Stimulated activated CD4-positive, alpha-beta T cell treated with anti-CD3 and anti-CD28 coated beads, TNF-alpha, amount 100 ng/mL, for 1 hour (primary cell): ENCODE results near the gene MAST2.
"Not testable (repeated sequence)": the region's sequence is repeated elsewhere in the genome, so short reads cannot be mapped to it uniquely, and the experiment has no call there.

ENCODE experiments used
- DNase-seq, 3 donors: peaks; one replicate each; pipeline ENCODE4 v3.0.0-alpha.2; 2020; ENCODE audit warnings: low read depth in 3 of 3, low spot score in 1 of 3

The MAST2 gene

DNA sequence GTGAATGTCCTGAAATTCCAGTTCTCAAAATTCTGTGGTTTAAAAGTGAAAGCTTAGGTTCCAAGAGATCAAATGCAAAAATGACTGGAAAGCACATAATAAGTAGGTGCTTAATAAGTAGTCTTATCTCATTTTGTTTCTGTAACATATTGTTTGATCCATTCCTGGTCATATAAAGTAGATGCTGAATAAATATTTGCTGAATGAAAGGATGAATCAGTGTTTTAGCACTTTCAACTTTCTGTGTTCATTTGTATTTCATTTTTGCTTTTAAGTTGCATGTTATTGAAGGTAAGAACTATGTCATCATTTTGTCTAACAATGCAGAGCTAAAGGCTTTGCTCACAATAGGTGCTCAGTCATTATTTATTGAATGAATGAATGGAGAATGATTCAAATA, 6.3 kb downstream of the MAST2 start:
- no peak for DNase-seq

DNA sequence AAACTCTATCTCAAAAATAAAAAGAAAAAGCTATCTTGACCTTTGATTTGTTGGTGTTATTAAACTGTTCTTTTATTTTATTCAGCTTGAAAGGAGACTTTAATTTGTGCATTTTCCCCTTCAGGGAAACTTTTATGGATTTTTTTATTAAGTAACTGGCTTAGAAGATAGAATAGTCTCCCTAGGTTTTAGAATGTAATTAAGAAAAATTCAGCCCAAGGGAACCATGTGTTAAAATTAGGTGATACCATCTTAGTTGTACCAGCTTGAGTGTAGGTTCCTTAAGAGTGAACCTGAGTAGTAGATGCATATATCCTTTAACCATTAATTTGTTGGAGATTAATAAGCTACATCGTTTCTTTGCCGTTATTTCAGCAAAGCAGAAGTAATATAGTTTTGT, 11.4 kb downstream of the MAST2 start:
- DNase-seq, result no peak

DNA sequence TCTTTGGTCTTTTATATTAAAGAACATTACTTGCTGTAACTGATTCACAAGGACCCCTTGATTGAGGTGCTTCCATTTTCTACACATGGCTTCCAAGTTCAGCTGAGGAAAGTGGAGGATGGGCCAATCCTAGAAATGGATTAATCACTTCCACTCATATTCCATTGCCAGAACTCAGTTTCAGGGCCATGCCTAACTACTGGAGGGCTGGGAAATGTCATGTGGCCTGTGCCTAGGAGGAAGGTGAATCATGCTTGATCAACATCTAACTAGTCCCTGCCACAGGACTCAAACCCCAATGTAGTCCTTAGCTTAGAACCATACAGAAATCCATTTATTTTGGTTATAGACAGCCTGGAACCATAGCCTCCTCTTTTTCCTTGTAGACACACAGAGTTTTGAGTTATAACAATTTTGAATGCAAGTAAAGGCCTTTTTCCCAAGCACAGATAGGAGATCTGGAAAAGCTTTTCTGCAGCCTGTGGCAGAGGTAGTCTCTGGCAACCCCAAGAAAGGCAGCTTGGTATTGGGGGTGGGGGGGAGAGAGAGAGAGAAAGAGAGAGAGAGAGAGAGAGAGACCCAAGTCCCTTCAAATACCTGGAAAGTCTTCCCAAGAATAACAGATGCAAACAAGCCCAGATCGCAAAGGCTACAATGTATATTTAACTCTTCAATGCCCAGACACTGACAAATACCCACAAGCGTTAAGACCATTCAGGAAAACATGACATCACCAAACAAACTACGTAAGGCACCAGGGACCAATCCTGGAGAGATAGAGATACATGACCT, 12.5 kb downstream of the MAST2 start:
- no peak for DNase-seq

DNA sequence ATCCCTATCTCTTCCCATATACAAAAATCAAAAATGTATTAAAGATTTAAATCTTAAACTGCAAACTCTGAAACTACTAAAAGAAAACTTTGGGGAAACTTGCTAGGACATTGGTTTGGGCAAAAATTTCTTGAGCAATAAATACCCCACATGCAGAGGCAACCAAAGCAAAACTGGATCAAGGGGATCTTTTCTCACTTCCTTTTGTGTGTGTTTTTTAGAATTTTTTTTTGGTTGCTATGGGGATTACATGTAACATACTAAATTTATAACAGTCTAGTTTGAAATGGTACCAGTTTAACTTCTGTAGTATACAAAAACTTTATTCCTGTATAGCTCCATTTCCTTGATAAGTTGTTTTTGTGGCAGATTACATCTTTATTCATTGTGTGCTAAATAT, 16.8 kb downstream of the MAST2 start:
- no peak for DNase-seq

DNA sequence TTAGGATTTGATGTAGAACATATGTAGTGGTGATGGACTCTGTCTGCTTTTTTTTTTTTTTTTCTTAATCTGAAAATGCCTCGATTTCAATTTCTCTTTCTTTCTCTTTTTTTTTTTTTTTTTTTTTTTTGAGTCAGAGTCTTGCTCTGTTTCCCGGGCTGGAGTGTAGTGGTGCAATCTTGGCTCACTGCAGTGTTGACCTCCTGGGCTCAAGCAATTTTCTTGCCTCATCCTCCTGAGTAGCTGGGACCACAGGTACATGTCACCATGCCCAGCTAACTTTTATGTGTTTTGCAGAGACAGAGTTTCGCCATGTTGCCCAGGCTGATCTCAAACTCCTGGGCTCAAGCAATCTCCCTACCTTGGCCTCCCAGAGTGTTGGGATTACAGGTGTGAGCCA, 17.4 kb downstream of the MAST2 start:
- DNase-seq, result no peak

DNA sequence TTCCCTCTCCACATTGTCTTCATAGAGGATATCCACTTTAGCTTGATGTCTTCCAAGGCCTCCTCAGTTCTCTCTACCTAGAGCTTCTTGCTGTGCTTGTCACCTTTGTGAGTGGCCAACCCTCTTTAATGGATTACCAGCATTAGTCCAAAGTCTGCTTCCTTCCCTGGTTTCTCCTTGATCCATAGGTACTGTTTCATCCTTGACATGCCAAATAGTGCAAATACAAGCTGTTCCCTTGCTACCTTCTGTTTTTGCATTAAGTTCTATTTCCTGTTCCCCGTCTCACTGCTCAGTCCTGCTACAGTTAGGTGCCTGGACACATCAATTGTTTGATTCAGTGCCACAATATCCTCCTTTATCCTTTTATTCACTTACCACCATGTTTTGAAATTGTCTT, 19.2 kb downstream of the MAST2 start:
- DNase-seq, result no peak

DNA sequence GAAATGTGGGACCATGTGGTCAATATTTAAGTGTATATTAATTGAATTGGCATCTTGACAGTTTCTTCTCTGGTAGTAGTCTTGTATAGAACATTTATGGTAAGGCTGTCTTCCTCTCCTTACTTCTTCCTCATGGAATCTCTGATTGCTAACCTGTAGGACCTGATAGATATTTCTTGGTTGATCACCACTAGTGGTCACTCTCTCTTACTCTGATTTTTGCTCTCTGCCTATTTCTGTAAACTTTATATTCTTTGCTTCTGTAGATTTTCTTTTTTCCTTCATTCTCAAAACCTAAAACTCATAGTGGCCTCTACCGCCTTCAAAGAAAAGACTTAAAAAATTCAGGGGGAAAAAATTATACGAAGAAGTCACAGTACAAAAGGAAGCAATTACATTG, 21.2 kb downstream of the MAST2 start:
- no peak for DNase-seq

DNA sequence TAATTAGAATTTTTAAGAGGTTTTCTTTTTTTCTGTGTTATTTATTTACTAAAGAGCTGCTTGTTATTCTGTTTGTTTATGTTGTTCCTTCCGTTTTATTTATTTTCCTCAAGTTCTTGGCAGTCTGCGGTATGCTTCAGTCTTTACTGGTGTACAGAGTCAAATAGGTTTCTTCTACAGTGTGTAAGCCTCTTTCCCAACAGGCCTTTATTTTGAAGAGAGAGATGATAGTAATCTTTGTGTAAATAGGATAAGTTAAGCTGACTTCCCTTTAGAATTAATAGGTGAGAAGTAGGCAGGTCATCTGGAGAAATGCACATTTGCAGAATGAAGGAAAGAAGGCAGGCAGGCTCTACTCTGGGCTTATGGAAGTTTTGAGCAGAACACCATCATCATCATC, 23.8 kb downstream of the MAST2 start:
- no peak for DNase-seq

DNA sequence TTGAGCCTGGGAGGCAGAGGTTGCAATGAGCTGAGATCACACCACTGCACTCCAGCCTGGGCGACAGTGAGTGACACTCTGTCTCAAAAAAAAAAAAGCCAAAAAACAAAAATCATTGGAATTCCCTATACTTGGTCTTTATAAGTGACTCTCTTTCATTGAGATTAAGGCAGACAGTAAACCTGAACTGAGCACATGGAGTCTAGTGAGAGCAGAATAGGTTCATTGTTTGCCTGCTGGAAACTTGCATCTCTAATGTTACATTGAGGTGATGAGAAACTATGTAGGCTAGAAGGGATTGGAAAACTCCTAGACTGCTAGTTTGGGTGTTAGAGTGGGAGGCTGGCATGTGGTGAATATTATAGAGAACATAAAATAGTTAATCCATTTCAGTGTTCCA, 25.4 kb downstream of the MAST2 start:
- no peak for DNase-seq

DNA sequence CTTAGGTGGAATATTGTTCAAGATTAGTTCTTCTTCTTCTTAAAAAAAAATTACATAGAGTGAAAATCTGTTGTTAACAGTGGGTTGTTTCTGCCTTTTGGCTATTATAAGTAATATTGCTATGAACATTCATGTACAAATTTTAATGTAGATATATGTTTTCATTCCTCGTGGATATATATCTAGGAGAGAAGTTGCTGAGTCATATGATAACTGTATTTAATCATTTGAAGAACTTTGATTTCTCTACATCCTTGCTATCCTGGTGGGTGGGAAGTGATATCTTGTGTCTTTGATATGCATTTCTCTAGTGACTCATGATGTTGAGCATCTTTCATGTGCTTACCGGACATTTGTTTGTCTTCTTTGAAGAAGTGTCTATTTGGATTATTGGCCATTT, 29.9 kb downstream of the MAST2 start:
- DNase-seq, result no peak

DNA sequence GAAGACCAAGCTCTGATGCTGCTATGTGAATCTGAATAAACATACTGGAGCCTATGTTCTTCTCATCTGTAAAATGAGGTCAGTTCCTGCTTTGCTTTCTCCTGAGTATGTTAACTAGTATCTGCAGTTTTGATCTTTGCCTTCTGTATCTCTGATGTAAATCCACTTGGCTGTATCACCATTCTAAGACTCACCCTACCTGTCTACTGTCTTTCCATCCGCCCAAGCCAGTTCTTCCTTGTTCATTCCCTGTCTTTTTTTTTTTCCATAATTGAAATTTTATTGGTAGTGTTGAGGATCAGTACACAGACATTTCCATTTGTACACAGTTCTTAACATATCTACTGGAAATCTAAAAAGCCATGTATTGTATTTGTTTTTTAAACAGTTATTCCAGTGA, 31.3 kb downstream of the MAST2 start:
- DNase-seq, result no peak

DNA sequence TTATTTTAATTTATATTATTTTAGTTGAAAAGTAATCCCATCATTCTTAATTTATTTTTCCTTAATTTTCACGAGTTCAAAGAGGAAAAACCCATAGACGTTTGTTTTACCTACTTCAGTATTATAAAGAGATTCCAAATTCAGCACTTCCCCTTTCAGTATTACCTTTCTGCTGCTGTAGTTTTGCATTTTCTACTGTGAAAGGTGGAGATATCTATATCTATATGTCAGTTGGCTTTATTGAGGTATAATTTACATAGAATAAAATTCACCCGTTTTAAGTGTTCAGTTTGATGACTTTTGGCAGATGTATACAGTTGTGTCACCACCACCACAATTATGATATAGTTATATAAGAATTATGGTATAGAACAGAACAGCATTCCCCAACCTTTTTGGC, 33.0 kb downstream of the MAST2 start:
- DNase-seq, result no peak

DNA sequence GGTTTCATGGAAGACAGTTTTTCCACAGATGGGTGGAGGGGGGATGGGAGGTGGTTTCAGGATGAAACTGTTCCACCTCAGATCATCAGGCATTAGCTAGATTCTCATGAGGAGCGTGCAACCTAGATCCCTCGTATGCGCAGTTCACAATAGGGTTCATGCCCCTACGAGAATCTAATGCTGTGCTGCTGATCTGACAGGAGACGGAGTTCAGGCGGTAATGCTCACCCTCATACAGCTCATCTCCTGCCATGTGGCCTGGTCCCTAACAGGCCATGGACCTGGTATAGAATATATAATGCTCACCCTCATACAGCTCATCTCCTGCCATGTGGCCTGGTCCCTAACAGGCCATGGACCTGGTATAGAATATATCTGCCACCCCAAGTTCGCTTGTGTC, 33.4 kb downstream of the MAST2 start:
- DNase-seq, result not testable (repeated sequence)

DNA sequence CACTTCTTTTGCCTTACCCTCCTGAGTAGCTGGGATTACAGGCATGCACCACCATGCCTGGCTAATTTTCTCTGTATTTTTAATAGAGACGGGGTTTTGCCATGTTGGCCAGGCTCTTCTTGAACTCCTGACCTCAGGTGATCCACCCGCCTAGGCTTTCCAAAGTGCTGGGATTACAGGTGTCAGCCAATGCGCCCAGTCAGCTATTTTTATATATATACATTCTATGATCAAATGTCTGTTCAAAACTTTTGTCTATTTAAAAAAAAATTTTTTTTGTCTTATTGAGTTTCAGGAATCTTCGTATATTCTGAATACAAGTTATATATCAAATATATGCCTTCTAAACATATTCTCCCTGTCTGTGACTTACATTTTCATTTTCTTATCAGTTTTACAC, 34.9 kb downstream of the MAST2 start:
- not testable (repeated sequence) for DNase-seq

DNA sequence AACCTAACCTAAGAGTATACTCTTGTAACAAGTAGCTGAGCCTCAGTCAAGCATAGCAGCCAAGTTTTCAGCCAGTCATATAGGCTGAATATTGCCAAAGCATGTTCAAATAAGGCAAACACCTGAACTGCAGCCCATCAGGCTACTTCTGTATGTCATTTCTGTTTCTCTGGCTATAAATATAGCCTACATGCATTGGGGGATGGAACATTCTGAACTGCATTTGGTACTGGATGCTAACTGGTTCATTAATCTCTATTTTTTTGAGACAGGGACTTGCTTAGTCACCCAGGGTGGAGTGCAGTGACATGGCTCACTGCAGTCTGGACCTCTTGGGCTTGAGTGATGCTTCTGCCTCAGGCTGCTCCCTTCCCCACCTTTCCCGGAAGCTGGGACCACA, 37.3 kb downstream of the MAST2 start:
- DNase-seq, result no peak

DNA sequence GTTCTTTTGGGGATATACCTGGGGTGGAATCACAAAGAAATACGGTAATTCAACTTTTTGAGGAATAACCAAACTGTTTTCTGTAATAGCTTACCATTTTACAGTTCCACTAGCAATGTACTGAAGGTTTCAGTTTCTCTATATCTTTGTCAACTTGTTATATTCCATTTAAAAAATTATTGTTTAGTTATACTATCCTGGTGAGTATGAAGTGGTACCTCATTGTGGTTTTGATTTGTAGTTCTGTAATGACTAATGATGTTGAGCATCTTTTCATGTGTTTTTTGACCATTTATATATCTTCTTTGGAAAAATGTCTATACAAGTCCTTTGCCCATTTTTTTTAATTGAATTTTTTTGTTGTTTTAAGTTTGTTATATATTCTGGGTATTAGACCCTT, 39.4 kb downstream of the MAST2 start:
- no peak for DNase-seq

DNA sequence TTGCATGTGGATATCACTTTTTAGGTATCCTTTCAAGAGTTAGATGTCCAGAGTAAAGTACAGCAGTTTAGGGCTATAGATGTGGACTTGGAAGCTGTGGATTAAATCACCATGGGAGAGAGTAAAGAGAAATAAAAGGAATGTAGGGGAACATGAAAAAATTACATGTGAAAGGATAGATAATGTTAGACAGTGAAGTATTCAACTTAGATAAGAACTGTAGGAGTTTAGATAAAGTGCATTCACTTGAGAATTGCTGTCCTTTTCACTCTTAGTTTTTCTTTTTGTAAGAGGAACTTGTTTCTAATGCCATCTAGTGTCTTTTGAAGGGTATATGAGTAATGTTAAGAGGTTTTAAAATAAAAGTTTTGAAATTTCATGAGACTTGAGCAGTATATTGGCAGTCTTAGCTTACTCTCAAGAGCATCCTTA, 40.1 kb downstream of the MAST2 start:
- DNase-seq, result no peak

DNA sequence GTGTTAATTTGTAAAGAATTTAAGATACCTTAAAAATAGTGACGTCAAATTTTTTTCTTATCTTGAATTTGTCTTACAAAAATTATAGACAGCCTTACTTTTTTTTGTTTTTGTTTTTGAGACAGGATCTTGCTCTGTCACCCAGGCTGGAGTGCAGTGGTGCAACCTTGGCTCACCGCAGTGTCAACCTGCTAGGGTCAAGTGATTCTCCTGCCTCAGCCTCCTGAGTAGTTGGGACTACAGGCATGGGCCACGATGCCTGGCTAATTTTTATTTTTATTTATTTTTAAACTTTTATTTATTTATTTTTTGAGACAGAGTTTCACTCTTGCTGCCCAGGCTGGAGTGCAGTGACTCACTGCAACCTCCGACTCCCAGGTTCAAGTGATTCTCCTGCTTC, 40.6 kb downstream of the MAST2 start:
- not testable (repeated sequence) for DNase-seq

DNA sequence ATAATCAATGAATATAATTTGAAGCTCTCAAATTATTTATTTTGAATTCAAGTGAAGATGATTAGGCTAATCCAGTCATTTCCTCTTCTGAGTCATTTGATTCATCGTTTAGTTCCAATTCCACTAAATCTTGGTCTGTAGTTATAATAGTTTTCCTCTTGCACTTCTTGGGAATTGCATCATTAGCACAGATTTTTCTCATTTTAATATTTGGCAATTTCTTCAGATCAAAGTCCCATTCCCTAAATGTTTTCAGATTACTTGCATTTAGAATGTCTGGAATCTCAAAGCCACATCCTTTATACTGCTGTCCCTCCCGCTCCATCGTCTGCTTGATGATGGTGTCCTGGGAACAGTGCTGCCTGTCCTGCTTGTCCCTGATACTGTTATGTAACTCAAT, 43.5 kb downstream of the MAST2 start:
- no peak for DNase-seq

DNA sequence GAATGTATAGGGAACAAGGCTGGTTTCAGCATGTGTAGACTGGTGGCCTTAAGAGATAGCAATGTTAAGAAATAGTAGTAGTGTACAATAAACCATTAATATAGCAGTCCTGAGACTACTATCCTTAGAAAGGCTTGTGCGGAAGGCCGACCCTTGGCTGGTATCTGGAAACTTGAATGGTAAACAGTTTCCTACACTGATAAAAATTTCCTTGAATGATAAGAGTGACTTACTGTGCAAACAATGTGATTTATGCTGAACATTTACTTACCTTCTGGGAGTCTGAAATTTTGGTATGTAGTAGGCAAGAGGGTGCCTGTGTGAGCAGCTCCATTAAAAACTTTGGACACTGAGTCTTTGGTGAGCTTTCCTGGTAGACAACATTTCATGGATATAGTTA, 44.7 kb downstream of the MAST2 start:
- DNase-seq, result no peak

DNA sequence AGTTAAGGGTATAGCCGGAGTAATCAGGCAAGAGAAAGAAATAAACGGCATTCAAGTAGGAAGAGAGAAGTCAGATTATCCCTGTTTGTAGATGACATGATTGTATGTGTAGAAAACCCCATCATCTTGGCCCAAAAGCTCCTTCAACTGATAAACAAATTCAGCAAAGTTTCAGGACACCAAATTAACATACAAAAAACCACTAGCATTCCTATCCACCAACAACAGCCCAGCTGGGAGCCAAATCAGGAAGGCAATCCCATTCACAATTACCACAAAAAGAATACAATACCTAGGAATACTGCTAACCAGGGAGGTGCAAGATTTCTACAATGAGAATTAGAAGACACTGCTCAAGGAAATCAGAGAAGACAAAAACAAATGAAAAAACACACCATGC, 45.3 kb downstream of the MAST2 start:
- no peak for DNase-seq

DNA sequence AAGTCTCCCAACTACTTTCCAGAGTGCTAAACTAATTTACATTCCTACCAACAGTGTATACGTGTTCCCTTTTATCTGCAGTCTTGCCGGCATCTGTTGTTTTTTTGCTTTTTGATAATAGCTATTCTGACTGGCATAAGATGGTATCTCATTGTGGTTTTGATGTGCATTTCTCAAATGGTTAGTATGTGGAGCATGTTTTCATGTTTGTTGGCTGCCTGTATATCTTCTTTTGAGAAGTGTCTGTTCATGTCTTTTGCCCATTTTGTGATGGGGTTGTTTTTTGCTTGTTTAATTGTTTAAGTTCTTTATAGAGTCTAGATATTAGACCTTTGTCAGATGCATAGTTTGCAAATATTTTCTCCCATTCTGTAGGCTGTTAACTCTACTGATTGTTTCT, 46.6 kb downstream of the MAST2 start:
- no peak for DNase-seq

DNA sequence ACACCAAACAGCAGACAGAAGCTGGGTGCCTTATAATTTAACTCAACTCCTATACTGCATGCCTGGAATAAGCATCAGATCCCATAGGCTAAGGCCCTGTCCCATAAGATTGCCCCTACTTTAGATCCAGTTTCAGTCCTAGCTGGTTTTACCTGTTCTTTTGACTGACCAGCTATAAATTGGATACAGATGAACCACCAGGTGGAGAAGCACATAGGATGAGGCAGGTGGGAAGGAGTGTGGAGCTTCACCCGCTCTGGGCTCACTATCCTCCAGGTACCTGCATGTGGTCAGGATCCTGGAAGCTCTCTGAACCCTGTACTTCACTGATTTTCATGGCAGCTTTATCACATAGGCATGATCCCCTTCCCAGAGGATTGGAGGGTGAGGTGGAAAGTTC, 51.3 kb downstream of the MAST2 start:
- no peak for DNase-seq
